Measurements from ENCODE around the gene MADD.

Gene MADD

DNA sequence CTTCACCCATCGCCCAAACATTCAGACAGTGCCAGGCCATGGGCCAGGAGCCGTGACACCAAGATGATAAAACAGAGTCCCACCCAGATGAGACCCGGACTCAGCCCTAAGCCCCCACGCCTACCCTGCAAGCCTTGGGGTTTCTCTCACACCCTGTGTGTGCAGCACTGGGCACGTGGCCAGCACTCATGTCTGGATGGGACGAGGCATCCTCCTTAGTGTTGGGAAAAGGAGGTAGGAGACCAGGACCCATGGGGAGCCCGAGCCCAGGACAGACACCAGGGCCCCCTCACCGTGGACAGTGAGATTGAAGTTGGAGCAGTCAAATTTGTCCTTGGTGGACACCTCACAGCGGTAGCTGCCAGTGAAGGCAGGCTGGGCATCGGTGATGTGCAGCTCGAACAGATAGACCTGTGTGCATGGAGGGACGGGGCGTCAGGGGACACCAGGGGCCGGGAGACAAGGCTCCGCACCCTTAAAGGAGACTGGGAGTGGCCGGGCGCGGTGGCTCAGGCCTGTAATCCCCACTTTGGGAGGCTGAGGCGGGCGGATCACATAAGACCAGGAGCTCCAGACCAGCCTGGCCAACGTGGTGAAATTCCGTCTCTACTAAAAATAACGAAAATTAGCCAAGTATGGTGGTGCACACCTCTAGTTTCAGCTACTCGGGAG lies 78.3 kb downstream of the MADD start:
- in situ Hi-C loops (cut with HindIII; ENCODE audit: low pct_ligation_motif_present, low pct_unique_long_range_greater_than_20kb, low sequenced_read_pairs): no loop called here

DNA sequence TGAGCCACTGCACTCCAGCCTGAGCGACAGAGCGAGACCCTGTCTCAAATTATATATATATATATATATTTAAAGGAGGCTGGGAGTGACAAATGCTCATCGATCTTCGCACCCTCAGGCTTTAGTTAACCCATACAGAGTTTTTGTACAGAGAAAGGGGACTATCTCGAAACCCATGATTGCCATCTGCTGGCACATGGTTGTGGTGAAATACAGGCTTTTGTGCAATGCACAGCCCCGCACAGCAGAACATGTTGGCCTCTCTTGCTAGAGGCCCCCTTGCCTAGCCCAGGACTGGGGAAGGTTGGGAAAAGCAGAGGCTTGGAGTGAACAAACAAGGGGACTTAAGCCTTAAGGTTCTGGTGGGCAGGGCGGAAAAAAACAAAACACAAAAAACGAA lies 78.9 kb downstream of the MADD start:
- in situ Hi-C loops (cut with HindIII; ENCODE audit: low pct_ligation_motif_present, low pct_unique_long_range_greater_than_20kb, low sequenced_read_pairs): no loop called here
- DNase-seq: peak; percentile 21

More for the DNA sequence above, 78.3 kb downstream of the MADD start:
- no peak for DNase-seq

DNA sequence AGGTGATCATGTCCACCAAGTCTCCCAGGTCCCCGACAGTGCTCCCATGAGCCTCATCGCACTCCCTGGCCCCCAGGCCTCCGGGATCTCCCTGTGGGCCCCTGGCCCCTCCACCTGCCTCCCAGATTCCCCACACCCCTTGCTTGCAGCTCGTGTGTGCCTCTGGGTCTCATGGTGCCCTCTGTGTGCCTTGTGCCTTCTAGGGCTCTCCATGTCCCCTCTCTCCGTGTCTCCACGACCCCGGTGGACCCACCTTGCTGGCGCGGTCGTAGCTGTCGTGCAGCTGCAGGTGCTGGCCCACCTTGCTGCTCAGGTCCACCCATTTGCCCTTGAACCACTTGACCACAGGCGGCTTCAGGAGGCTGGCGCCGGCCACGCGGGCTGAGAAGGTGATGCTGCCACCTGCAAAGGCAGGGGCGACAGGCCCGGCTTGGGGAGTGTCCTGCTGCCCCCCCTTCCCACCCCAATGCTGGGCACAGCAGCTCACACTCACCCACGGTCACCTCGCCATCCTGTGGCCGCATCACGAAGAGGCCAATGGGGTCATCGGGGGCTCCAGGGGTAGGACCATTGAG lies 79.7 kb downstream of the MADD start:
- DNase-seq: no peak
- in situ Hi-C loops (cut with HindIII; ENCODE audit: low pct_ligation_motif_present, low pct_unique_long_range_greater_than_20kb, low sequenced_read_pairs): no loop called here

DNA sequence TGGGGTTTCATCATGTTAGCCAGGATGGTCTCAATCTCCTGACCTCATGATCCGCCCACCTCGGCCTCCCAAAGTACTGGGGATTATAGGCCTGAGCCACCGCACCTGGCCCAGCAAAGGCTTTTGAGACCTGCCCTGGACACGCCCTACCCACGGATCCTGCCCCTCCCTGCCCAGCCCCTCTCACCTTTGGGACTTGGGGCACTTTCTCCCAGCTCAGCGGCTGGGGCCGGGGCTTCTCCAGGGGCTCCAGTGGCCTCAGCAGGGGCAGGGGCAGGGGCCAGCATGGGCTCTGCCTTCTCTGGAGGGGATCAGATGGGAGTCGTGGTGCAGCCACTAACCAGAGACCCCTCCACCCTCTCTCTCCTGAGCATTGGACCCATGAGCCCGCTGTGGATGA lies 80.4 kb downstream of the MADD start:
- no peak for DNase-seq
- in situ Hi-C loops (cut with HindIII; ENCODE audit: low pct_ligation_motif_present, low pct_unique_long_range_greater_than_20kb, low sequenced_read_pairs): no loop called here

- in situ Hi-C loops (cut with HindIII; ENCODE audit: low pct_ligation_motif_present, low pct_unique_long_range_greater_than_20kb, low sequenced_read_pairs): no loop called here
- no peak for DNase-seq
Observed at GRCh38 chr11:47351156-47352126, 81.5 kb downstream of the MADD start.

GRCh38 chr11:47352556-47352955 lies 82.6 kb downstream of the MADD start, which contains the start of gene MYBPC3:
TSS of gene MYBPC3 (minus strand) at chr11:47352702. CDS start at chr11:47352647, 55 bp downstream.
- no peak for DNase-seq
- in situ Hi-C loops (cut with HindIII; ENCODE audit: low pct_ligation_motif_present, low pct_unique_long_range_greater_than_20kb, low sequenced_read_pairs): no loop called here

- in situ Hi-C loops (cut with HindIII; ENCODE audit: low pct_ligation_motif_present, low pct_unique_long_range_greater_than_20kb, low sequenced_read_pairs): no loop called here
- no peak for DNase-seq
Observed at GRCh38 chr11:47353978-47354774, 84.2 kb downstream of the MADD start.

DNA sequence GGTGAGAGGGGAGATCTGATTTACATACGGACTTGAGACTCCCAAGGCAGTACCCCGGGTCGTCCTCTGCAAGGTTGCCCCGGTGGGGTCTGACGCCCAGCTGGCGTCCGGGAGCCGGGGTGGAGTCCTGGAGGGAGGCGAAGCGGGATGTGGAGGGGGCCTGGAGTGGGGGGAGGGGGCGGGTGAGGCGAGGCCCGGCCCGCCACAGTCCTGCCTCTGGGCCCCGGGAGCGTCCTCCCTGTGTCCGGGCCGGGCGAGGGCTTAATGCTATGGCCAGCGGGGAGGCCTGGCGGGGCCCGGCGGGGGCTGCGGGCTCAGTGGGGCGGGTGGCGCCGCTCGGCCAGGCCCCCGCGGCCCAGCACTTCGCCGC lies 85.0 kb downstream of the MADD start:
- DNase-seq: no peak
- in situ Hi-C loops (cut with HindIII; ENCODE audit: low pct_ligation_motif_present, low pct_unique_long_range_greater_than_20kb, low sequenced_read_pairs): no loop called here

DNA sequence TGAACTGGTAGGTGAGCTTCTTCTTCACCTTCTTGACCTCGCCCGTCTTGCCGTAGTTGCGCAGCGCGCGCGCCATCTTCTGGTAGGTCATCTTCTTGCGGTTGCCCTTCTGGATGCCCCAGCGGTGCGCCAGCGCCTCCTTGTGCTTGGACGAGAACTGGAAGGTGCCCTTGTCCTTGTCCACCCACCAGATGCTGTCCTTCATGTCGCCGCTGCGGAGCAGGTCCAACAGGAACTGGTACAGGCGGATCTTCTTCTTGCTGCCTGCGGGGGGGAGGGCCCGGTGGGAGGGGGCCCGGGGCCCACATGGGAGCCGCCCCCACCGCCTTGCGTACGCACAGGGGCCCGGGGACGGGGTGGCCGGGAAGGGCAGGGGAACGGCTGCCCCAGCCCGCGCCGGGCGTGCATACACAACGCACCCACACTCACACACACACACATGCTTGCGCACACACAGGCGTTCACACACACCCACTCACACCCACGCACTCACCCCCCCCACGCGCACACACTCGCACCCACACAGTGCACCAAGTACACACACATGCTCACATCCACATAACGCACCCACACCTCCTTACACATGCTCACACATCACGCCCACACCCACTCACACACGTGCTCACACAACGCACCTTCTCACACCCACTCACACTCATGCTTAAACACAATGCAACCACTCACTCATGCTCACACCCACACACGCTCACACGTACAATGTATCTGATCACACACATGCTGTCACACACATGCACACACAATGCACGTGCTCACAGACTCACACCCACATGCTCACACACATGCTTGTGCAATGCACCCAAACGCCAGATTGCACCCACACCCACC lies 85.6 kb downstream of the MADD start:
- peak; percentile 90 for DNase-seq
- in situ Hi-C loops (cut with HindIII; ENCODE audit: low pct_ligation_motif_present, low pct_unique_long_range_greater_than_20kb, low sequenced_read_pairs): no loop called here

DNA sequence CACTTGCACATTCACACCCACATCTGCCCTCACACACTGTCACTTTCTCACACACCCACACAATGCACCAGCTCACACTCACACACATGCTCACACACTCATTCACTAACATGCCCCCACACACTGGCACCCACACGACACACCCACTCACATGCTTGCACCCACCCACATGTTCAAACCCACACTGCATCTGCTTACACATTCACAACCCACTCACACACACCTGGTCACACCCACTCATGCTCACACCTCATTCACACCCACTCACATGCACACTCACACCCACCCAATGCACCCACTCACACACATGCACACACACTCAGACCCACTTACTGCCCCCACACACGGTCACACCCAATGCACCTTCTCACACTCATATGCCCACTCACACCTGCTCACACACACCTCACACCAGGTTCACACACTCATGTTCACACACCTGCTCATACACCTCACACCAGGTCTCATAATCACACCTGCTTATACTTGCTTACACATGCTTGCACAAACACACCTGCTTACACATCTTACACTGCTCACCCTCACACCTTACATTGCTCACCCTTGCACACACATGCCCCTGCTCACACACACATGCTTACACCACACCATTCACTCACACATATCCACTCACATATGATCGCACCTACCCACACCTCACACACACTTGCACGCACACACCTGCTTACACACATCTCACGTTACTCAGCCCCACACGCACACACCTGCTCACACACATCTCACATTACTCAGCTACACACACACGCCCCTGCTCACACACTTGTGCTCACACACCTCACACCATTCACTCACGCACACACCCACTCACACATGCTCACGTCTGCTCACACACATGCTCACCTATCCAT lies 86.4 kb downstream of the MADD start:
- no peak for DNase-seq
- in situ Hi-C loops (cut with HindIII; ENCODE audit: low pct_ligation_motif_present, low pct_unique_long_range_greater_than_20kb, low sequenced_read_pairs): no loop called here

- in situ Hi-C loops (cut with HindIII; ENCODE audit: low pct_ligation_motif_present, low pct_unique_long_range_greater_than_20kb, low sequenced_read_pairs): no loop called here
Observed at GRCh38 chr11:47356998-47357329, 87.0 kb downstream of the MADD start.

DNA sequence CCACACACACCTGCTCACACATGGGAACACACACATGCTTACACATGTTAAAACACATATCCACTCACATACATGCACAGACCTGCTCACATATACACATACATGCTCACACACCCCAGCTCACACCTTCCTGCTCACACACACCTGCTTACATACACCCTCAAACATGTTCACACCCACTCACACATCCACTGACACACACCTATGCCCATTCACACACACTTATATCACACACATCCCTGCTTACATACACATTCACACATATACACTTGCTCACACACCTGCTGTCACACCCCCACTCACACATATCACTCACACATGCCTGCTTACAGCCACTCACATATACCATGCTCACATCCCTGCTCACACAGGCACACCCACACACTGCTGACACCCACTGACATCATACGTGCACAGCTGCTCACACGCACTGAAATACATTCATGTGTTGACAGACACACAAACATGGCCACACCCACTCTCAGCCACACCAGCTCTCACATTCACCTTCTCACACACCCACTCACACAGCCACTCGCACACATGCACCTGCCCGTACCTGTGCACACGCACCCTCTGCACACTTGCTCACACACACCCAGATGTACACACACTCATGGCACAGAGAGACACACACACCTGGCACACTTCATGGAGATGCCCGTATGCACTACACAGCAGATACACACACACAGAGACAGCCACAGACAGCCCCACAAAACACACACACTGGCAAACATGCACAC lies 88.2 kb downstream of the MADD start:
- DNase-seq: no peak

More at GRCh38 chr11:47356998-47357329, 87.0 kb downstream of the MADD start:
- DNase-seq: no peak

DNA sequence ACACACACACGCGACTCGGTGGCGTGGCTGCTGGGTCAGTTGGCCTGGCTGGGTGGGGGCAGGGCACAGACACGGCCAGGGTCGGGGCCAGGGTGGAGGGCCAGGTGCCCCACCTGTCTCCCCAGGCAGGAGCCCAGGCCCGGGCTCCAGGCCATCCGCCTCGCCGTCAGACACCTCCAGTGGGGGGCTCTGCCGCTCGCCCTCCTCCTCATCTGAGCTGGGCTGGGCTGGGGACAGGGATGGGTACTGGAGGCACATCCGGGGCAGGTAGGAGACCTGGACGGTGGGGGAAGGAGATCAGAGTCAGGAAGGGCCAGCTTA lies 88.8 kb downstream of the MADD start:
- DNase-seq: no peak
- in situ Hi-C loops (cut with HindIII; ENCODE audit: low pct_ligation_motif_present, low pct_unique_long_range_greater_than_20kb, low sequenced_read_pairs): no loop called here

More for the DNA sequence above, 88.2 kb downstream of the MADD start:
- in situ Hi-C loops (cut with HindIII; ENCODE audit: low pct_ligation_motif_present, low pct_unique_long_range_greater_than_20kb, low sequenced_read_pairs): no loop called here

DNA sequence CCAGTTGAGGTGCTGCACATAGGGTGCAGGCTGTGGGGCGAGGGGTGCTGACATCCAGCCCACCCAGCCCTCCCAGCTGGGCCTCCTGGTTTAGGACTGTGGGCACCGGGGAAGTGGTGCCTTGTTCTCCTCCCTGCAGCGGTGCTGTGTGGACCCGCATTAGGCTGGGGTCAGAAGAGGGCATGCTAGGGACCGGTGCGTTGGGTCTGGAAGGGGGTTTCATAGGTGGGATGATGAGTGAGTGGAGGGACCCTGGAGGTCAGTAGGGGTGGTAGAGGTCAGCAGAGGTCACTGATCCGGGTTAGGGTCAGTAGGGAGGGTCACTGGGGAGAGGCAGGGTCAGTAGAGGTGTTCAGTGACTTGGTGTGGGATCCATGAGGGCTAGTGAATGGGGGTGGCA lies 89.2 kb downstream of the MADD start:
- in situ Hi-C loops (cut with HindIII; ENCODE audit: low pct_ligation_motif_present, low pct_unique_long_range_greater_than_20kb, low sequenced_read_pairs): no loop called here
- DNase-seq: no peak

DNA sequence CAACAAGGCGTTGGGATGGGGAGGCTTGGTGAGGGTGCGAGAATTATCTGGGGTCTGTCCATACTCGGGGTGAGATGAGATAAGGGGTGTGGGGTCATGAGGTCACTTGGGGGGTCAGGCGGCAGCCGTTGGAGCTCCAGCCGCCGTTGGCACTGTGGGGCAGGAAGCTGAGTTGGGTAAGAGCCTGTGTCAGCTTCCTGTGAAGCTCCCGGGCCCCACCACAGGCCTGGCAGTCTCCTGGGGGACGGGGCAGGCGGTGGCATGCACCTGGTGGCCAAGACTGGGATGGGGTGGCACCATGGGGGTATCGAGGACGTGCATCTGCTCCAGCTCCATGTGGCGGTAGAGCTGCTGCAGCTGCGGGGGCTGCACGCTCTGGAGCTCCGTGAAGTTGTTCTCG lies 89.7 kb downstream of the MADD start:
- no peak for DNase-seq
- in situ Hi-C loops (cut with HindIII; ENCODE audit: low pct_ligation_motif_present, low pct_unique_long_range_greater_than_20kb, low sequenced_read_pairs): no loop called here

GRCh38 chr11:47360341-47360740 lies 90.4 kb downstream of the MADD start:
- DNase-seq: no peak
- in situ Hi-C loops (cut with HindIII; ENCODE audit: low pct_ligation_motif_present, low pct_unique_long_range_greater_than_20kb, low sequenced_read_pairs): no loop called here

- in situ Hi-C loops (cut with HindIII; ENCODE audit: low pct_ligation_motif_present, low pct_unique_long_range_greater_than_20kb, low sequenced_read_pairs): no loop called here
- no peak for DNase-seq
Observed at GRCh38 chr11:47361419-47361818, 91.5 kb downstream of the MADD start.

All from ACHN (cell line).